Measurements from ENCODE around the gene JAK1.

GRCh38 chr1:64887689-64888217 is 78.6 kb downstream of the JAK1 start:
- TF ChIP-seq CTCF (IDR thresholded peaks at IDR 0.05) (no peak), POLR2AphosphoS5 (IDR thresholded peaks at IDR 0.05) (no peak), POLR2A (IDR thresholded peaks at IDR 0.05) (no peak), EP300 (IDR thresholded peaks at IDR 0.05) (no peak)
